GM18951 (cell line): Measurements from ENCODE around the gene ETNK2.

ENCODE experiments used
- POLR2A ChIP-seq: IDR thresholded peaks from 4 replicates; pipeline ENCODE4 v1.6.1; 2011; ENCODE audit warnings: mild to moderate bottlenecking; ENCODE audit not compliant: insufficient read length, insufficient read depth; ENCODE audit errors: extremely low read depth
- in situ Hi-C: fragments of 300-500 bp; cut with MboI; formaldehyde crosslinking; loops from one replicate; pipeline ENCODE4 v1.12.0; 2022; ENCODE audit warnings: low sequenced_read_pairs, mixed read lengths, inconsistent platforms; ENCODE audit not compliant: unreplicated experiment

The ETNK2 gene

DNA sequence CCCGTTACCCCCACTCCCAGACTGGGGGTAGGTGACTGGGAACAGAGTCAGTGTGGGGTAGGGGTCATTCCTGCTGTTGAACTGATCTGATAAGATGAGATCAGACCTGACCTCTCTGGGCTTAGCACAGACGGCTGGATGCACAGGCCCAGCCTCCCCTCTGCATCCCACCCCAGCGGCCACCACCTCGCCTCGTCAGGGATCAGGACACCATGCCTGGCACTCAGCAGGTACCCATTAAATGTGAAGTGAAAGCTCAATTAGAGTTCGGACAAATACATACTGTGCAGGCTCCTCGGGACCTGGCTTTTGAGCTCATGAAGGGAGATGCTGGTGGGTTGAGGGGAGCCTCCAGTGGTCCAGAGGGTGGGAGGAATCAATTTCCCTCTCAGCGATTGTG, 63.2 kb downstream of the ETNK2 start:
- in situ Hi-C loops: no loop called here
- no peak for TF ChIP-seq POLR2A

DNA sequence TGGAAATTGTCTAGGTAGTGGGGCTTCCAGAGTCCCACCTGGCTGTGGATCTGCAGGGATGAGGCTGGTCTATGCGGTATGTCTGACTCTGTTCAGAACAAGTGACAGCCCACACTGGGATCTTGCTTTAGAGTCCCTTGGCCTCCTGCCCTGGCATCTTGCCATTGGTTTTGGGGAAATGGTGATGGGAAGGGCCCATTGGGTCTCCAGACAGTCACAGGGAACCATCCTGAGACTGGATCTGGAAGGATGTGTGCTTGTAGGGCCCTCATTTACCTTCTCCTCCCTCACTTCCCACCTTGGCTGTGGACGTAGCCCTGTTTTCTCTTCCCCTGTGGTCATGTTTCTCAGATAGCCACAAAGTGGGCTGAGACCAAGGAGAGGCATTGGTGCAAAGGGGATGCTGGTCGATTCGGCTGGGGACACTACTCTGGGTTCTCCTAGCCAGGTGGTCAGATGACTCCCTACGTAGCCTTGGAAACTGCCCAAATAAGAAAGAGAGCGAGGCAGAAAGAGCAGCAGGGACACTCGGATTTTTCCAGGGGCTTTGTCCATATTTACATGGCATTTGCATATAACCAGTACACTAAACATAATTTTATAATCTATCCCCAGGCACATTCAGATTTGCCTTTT, 63.8 kb downstream of the ETNK2 start:
- in situ Hi-C loops: no loop called here
- no peak for TF ChIP-seq POLR2A

DNA sequence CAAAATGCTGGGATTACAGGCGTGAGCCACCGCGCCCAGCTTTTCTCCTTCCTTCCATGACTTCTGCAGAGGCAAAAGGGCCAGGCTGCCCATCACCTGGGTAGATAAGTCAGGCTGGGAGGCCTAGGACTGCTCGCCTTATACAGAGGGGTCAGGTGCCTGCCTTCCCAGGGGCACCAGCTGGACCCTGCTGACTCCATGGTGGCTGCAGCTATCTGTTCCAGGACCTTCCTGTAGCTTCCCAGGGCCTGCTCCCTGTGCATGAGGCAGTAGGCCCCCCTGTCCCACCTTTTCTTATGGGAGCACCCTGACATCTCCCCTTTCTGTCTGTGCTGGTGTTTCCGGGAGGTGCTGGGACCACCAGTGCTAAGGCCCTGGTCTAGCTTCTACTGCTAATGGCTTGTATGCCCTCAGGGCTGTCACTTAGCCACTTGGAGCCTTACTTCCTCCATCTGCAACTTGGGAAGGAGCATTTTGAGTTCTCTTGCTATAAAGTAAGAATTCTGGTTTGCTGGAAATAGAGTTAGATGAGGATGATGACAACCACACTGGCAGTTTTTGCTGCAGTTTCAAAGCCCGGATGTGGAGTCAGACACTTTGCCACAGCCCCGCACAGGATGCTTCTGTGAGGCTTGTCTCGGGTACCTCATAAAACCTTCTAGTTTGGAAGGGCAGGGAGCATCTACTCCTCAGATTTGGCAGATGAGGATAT, 64.5 kb downstream of the ETNK2 start:
- TF ChIP-seq POLR2A: no peak
- in situ Hi-C loops: no loop called here

GRCh38 chr1:204085876-204086275, 66.0 kb downstream of the ETNK2 start:
- in situ Hi-C loops: no loop called here

DNA sequence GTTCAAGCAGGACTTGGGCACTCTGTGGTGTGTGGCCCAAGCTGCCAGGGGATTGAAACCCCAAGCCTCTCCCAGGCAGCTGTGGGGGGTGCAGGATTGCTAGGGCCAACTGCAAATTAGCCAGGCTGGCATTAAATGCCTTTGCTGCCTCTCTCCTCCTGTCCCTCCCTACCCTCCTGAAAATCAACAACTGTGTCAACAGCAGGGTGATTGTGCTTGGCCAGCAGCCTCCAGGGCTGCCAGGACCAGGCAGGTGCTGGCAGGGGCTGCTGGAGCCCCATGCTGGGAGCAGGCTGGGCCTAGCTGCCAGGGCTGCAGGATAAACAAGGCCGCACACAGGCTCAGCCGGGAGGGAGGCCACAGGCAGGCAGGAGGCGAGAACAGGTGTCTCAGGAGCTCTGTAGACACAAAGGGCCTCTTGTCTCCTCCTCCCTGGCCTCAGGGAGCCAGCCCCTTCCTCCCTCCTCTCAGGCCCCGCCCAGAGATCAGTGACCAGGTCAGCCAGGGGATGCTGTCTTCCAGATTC, 67.5 kb downstream of the ETNK2 start:
- TF ChIP-seq POLR2A: no peak

More at GRCh38 chr1:204085876-204086275, 66.0 kb downstream of the ETNK2 start:
- TF ChIP-seq POLR2A: no peak

DNA sequence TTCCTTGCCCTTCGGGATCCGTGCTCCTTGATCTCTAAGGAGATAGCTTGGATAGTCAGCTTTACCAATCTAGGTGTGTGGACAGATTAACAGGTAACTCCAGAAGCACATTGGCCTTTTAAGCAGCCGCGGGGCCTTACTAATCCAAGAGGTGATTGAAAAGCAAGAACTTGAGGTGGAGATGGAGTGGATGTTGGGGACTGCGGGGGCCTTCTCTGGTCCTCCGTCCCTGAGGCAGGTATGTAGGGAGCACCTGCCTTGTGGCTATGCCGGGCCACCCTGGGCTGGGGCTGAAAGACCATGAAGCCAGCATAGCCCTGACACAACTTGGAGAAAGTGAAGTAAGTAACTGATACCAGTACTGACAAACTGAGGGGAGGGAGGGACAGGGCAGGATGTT, 68.4 kb downstream of the ETNK2 start:
- in situ Hi-C loops: no loop called here
- no peak for TF ChIP-seq POLR2A

More for the DNA sequence above, 67.5 kb downstream of the ETNK2 start:
- in situ Hi-C loops: no loop called here

DNA sequence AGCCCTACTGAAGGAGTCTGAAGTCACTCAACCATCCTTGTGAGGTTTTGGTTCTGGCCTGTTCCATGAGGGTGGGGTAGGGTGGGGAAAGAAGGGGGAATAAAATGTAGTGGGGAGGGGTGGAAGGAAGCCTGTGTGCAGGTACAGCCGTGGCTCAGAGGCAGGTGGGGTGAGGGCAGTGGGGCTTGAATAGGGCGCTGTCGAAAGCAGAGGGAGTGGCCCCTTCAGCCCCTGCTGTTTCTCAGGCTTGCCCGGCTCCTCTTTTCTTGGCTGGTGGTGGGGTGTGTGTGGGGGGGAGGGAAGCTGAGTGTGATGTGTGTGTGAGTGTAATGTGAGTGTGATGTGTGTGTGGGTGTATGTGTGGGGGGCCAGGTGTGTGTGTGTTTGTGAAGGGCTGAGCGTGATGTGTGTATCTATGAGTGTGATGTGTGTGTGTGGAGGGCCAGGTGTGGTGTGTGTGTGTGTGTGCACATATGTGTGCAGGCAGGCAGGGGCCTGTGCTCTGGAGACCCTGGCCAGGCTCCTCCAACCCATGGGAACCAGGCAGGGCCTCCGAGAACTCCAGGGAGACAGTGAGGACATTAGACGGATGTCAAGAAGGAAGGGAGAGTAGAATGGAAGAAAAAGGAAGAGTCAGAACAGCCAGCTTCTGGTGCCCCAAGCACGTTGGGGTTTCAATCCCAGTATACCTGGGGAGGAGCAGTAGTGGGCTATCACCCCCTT, 69.9 kb downstream of the ETNK2 start:
- in situ Hi-C loops: no loop called here
- no peak for TF ChIP-seq POLR2A

GRCh38 chr1:204081164-204081790, 70.6 kb downstream of the ETNK2 start:
- no peak for TF ChIP-seq POLR2A
- in situ Hi-C loops: no loop called here
